ENCODE measurements around the gene SLBP.

GRCh38 chr4:1718095-1718850, 6.2 kb upstream of the SLBP start:
- TF ChIP-seq YY1 (IDR thresholded peaks at IDR 0.05; ENCODE audit: insufficient read depth, insufficient read length), result no peak
- no peak for TF ChIP-seq SUZ12 (IDR thresholded peaks at IDR 0.05; ENCODE audit: extremely low read depth, insufficient read depth, insufficient read length)
- no peak for TF ChIP-seq ZNF274 (IDR thresholded peaks at IDR 0.05; ENCODE audit: low read depth, low read length)
